C4-2B (cell line): ENCODE data around the gene COQ9.

Source experiments
- H3K27ac ChIP-seq: fragments of 450-650 bp; 2 replicates; pipeline ENCODE4 v1.5.1; 2017
- ZFX ChIP-seq: fragments of 450-650 bp; IDR thresholded peaks from 2 replicates; pipeline ENCODE4 v1.6.1; 2017
- TF ChIP-seq, protein P1 (sequence below): fragments of 450-650 bp; conservative IDR thresholded peaks from 2 replicates; pipeline ENCODE4 v1.5.1; 2017; ENCODE audit warnings: mild to moderate bottlenecking

Gene COQ9

GRCh38 chr16:57419506-57419905 lies 27.8 kb upstream of the COQ9 start:
- H3K27ac ChIP-seq: peak overlapping the region; percentile 82
- no peak for TF ChIP-seq ZFX
- TF ChIP-seq, protein P1, sequence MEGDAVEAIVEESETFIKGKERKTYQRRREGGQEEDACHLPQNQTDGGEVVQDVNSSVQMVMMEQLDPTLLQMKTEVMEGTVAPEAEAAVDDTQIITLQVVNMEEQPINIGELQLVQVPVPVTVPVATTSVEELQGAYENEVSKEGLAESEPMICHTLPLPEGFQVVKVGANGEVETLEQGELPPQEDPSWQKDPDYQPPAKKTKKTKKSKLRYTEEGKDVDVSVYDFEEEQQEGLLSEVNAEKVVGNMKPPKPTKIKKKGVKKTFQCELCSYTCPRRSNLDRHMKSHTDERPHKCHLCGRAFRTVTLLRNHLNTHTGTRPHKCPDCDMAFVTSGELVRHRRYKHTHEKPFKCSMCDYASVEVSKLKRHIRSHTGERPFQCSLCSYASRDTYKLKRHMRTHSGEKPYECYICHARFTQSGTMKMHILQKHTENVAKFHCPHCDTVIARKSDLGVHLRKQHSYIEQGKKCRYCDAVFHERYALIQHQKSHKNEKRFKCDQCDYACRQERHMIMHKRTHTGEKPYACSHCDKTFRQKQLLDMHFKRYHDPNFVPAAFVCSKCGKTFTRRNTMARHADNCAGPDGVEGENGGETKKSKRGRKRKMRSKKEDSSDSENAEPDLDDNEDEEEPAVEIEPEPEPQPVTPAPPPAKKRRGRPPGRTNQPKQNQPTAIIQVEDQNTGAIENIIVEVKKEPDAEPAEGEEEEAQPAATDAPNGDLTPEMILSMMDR: no peak

GRCh38 chr16:57422026-57422944 lies 25.0 kb upstream of the COQ9 start:
- H3K27ac ChIP-seq: no peak overlapping the region
- TF ChIP-seq, protein P1: peak; percentile 76
- no peak for TF ChIP-seq ZFX

- no peak overlapping the region for H3K27ac ChIP-seq
- no peak for TF ChIP-seq ZFX
- TF ChIP-seq, protein P1: no peak
Observed at GRCh38 chr16:57423152-57423551, 24.1 kb upstream of the COQ9 start.

DNA sequence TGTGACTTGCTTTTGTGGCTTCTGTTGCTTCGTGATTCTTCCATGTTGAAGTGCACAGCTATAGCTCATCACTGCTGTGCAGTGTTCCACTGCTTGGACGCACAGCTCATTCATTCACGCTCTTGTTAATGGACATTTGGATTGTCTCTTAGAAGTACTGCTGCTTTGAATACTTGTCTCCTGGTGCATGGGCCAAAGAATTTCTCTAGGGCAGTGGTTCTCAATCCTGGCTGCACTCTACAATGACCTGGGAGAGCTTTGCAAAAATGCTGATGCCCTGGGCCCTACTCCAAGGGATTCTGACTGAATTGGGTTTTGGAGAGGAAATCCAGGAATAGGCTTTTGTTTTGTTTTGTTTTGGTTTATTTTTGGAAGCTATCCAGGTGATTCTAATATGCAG lies 22.7 kb upstream of the COQ9 start:
- TF ChIP-seq ZFX: no peak
- TF ChIP-seq, protein P1: no peak
- H3K27ac ChIP-seq: no peak overlapping the region

GRCh38 chr16:57426356-57426755 lies 20.9 kb upstream of the COQ9 start:
- no peak overlapping the region for H3K27ac ChIP-seq
- TF ChIP-seq ZFX: no peak
- TF ChIP-seq, protein P1: no peak

- H3K27ac ChIP-seq: no peak overlapping the region
Observed at GRCh38 chr16:57427307-57427706, 20.0 kb upstream of the COQ9 start.

GRCh38 chr16:57427824-57428223 lies 19.5 kb upstream of the COQ9 start:
- no peak for TF ChIP-seq ZFX
- TF ChIP-seq, protein P1: no peak
- H3K27ac ChIP-seq: no peak overlapping the region

More at GRCh38 chr16:57427307-57427706, 20.0 kb upstream of the COQ9 start:
- no peak for TF ChIP-seq ZFX
- TF ChIP-seq, protein P1: no peak
